Calu3 (cell line): ENCODE data around the gene MXRA7. TPM values are rescaled to one million over a fixed set of nuclear protein-coding genes. Genes with fewer than 3 reads are reported as not detected.
"Not testable (repeated sequence)": the region's sequence is repeated elsewhere in the genome, so short reads cannot be mapped to it uniquely, and the experiment has no call there.

Experiments used
- BruUV-seq: library from RNA; stranded (reverse); fragments of 400-500 nt; replicated peaks from 2 replicates; lab custom pipeline; 2021; lab: Mats Ljungman, UMichigan
- CTCF ChIA-PET: fragments of 300-600 bp; sonication (Branson Sonifier 250); formaldehyde crosslinking; loops from one replicate; lab custom pipeline; 2022; ENCODE audit warnings: antibody characterized with exemption; lab: Charles Lee
- DNase-seq: peaks from one replicate; pipeline ENCODE4 v3.0.0; 2022
- H3K27ac Mint-ChIP-seq: one replicate; pipeline ENCODE4 v1.8.0; 2022; ENCODE audit warnings: mixed read lengths; ENCODE audit not compliant: unreplicated experiment
- H3K27me3 Mint-ChIP-seq: one replicate; pipeline ENCODE4 v1.8.0; 2022; ENCODE audit warnings: mixed read lengths; ENCODE audit not compliant: unreplicated experiment
- H3K36me3 Mint-ChIP-seq: one replicate; pipeline ENCODE4 v1.8.0; 2022; ENCODE audit warnings: mild to moderate bottlenecking, moderate library complexity, mixed read lengths; ENCODE audit not compliant: insufficient read depth, unreplicated experiment
- H3K4me1 Mint-ChIP-seq: one replicate; pipeline ENCODE4 v1.8.0; 2022; ENCODE audit warnings: mild to moderate bottlenecking, low read depth, mixed read lengths; ENCODE audit not compliant: unreplicated experiment
- H3K4me3 Mint-ChIP-seq: one replicate; pipeline ENCODE4 v1.8.0; 2022; ENCODE audit warnings: mild to moderate bottlenecking, low read depth, moderate library complexity, mixed read lengths; ENCODE audit not compliant: unreplicated experiment
- H3K9me3 Mint-ChIP-seq: one replicate; pipeline ENCODE4 v1.8.0; 2022; ENCODE audit warnings: low read depth, mixed read lengths; ENCODE audit not compliant: unreplicated experiment
- CTCF ChIP-seq: fragments of 200-600 bp; IDR thresholded peaks from one replicate; pipeline ENCODE4 v1.8.0; 2022; ENCODE audit warnings: antibody characterized with exemption; ENCODE audit not compliant: unreplicated experiment
- intact Hi-C: fragments of 100-400 bp; cut with micrococcal nuclease; formaldehyde crosslinking; loops from one replicate; pipeline ENCODE4 v1.10.0; 2022; ENCODE audit not compliant: unreplicated experiment
- total RNA-seq: library from RNA; stranded (reverse); gene quantifications from 2 replicates; pipeline ENCODE4 v1.2.3, GENCODE V29; 2022

MXRA7 gene
- total RNA-seq, 1 experiment from 2014 or later = 9.9 TPM

- H3K27me3 Mint-ChIP-seq = no peaks in the 10 kb centered on the region
- no peak overlapping the region for H3K4me3 Mint-ChIP-seq
- H3K4me1 Mint-ChIP-seq = no peaks in the 10 kb centered on the region
- peaks cover 40% of the 10 kb centered on the region for H3K36me3 Mint-ChIP-seq
- H3K9me3 Mint-ChIP-seq = no peaks in the 10 kb centered on the region
- intact Hi-C loops = no loop called here
- no peak overlapping the region for H3K27ac Mint-ChIP-seq
- no peak for TF ChIP-seq CTCF
- no TSS peak for BruUV-seq
- CTCF ChIA-PET = interaction anchor here (0.6 kb wide), 1 partner anchor 1805 kb away, joined by 4 read pairs; no protein-coding TSS in a partner anchor
- no peak for DNase-seq
Observed at GRCh38 chr17:76740329-76741118, 29.8 kb upstream of the MXRA7 start.

GRCh38 chr17:76739568-76740115, 28.9 kb upstream of the MXRA7 start:
- H3K4me3 Mint-ChIP-seq, BruUV-seq, DNase-seq, H3K27ac Mint-ChIP-seq, intact Hi-C loops, H3K9me3 Mint-ChIP-seq, H3K4me1 Mint-ChIP-seq, H3K27me3 Mint-ChIP-seq: not testable (repeated sequence)
- peaks cover 48% of the 10 kb centered on the region for H3K36me3 Mint-ChIP-seq
- CTCF ChIA-PET = interaction anchor here (0.5 to 0.6 kb wide), 2 partner anchors 549 to 1805 kb away, joined by 3 to 4 read pairs; no protein-coding TSS in a partner anchor

GRCh38 chr17:76738468-76738850, 27.7 kb upstream of the MXRA7 start:
- peak overlapping the region; percentile 89 for H3K27ac Mint-ChIP-seq
- DNase-seq = no peak
- no peaks in the 10 kb centered on the region for H3K27me3 Mint-ChIP-seq
- CTCF ChIA-PET = interaction anchor here (0.6 kb wide), 1 partner anchor 328 kb away, joined by 4 read pairs; no protein-coding TSS in a partner anchor
- no TSS peak for BruUV-seq
- TF ChIP-seq CTCF = no peak
- H3K9me3 Mint-ChIP-seq = no peaks in the 10 kb centered on the region
- peaks cover 20% of the 10 kb centered on the region for H3K4me1 Mint-ChIP-seq
- peak overlapping the region; percentile 93 for H3K4me3 Mint-ChIP-seq
- H3K36me3 Mint-ChIP-seq = peaks cover 60% of the 10 kb centered on the region
- intact Hi-C loops = no loop called here

- Mint-ChIP-seq H3K9me3 (no peaks in the 10 kb centered on the region), H3K4me1 (peaks cover 24% of the 10 kb centered on the region), H3K27ac (peak within 1 kb of the TSS; percentile 89), H3K4me3 (peak within 1 kb of the TSS; percentile 93), H3K27me3 (no peaks in the 10 kb centered on the region), H3K36me3 (peaks cover 66% of the 10 kb centered on the region)
- peak; percentile 93 for DNase-seq
- intact Hi-C loops = no loop called here
- TF ChIP-seq CTCF = no peak
- BruUV-seq = TSS peak; percentile 46
- CTCF ChIA-PET = interaction anchor here (0.6 kb wide), 1 partner anchor 327 kb away, joined by 4 read pairs; no protein-coding TSS in a partner anchor
Observed at GRCh38 chr17:76737676-76738467, 27.1 kb upstream of the MXRA7 start, which contains the start of gene MFSD11. MFSD11 (plus strand) TSS chr17:76738119; CDS start chr17:76738353, 234 bp downstream.
